HG03280 (cell line): ENCODE measurements around the gene KRTAP3-3.
"Not testable (repeated sequence)": the region's sequence is repeated elsewhere in the genome, so short reads cannot be mapped to it uniquely, and the experiment has no call there.

Experiments used
- ATAC-seq: cut with Tn5 transposase; IDR thresholded peaks from one replicate; pipeline ENCODE4 v1.9.1; 2021; ENCODE audit warnings: mild to moderate bottlenecking, moderate library complexity; ENCODE audit not compliant: unreplicated experiment

KRTAP3-3 gene

DNA sequence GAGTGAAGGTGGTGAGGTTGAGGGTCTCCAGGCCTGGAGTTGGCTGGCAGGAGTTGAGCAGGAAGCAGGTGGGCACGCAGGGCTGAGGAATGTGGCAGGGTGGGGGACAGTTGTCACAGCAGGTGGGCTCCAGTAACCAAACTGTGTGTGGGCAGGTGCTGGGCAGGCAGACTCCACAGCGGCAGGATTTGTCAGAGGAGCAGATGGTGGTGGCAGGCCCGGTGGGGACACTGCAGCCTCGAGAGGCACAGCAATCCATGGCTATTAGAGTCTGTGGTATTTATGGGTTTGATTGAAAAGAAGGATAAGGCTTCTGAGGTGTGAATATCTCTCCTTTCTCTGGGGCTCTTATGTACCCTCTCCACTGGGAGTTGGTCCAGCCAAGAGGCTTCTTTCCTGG is at the start of gene KRTAP3-3:
TSS of gene KRTAP3-3 (minus strand) at position 326 of the 400 bp plus-strand sequence. CDS start at position 259, 67 bp downstream.
- no peak for ATAC-seq

DNA sequence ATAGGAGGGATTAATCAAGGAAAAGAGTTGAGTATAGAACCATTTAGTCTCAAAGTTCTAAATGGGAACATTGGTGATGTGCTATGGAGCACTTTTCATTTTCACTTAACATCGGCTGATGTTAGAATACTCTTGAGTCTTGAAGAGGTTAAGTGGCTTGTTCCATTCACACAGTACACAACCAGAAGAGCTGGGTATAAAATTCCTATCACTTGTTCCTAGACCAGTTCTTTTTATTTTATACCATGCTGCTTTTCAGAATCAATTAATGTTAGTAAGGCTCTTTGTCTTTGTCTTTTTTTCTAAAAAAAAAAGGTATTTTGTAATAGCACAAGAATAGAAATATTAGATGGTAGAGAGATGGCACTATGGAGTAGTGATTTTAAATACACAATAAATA is 49.0 kb upstream of the KRTAP3-3 start:
- ATAC-seq: no peak

DNA sequence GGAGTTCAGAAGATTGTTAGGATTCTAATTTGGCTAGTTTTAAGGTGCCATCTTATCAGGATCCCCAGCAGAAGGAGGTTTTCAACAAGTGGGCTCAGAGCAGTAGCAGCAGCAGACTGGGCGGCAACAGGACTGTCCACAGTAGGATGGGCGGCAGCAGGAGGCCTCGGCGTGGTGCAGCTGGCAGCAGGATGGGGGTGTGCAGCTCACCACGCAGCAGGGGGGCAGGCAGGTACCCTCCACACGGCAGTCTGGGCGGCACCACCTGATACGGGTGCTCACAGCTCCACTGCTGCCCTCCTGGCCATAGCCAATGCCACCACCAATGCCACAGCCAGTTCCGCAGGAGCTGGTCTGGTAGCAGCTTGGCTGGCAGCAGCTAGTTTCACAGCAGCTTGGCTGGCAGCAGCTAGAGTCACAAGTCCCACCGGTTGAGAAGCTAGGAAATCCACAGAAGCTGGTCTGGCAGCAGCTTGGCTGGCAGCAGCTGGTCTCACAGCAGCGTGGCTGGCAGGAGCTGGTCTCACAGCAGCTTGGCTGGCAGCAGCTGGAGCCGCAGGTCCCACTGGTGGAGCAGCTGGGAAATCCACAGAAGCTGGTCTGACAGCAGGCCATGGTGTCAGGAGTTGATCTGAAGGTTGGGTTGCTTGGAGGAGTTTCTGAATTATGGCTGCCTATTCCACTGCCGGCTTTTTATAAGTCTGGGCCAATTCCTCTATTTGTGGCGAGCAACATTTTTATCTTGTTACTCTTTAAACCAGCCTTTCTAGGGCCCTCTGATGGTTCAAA is 47.0 kb upstream of the KRTAP3-3 start, which contains the start of gene KRTAP1-1:
TSS of gene KRTAP1-1 (minus strand) at position 668 of the 789 bp plus-strand sequence. CDS start at position 615, 53 bp downstream.
- ATAC-seq: not testable (repeated sequence)

DNA sequence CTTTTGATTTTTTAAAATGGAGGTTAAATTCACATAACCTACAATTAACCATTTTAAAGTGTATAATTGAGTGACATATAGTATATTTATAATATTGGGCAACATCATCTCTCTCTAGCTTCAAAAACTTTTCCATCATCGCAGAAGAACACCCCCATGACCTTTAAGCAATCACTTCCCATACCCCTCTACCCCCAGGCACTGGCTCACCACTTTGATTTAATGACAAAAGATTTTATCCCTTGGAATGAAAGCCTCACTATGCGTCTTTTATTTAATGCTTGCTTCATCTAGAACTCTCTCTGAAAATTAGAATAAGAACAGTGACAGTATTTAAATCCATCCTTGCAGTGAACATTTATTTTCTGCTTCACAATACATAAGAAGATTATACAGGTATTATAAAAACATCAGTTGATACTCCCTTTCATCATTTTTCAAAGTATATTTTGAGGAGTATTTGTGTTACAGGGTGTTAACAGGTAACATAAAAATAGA is 43.9 kb upstream of the KRTAP3-3 start:
- ATAC-seq: no peak

DNA sequence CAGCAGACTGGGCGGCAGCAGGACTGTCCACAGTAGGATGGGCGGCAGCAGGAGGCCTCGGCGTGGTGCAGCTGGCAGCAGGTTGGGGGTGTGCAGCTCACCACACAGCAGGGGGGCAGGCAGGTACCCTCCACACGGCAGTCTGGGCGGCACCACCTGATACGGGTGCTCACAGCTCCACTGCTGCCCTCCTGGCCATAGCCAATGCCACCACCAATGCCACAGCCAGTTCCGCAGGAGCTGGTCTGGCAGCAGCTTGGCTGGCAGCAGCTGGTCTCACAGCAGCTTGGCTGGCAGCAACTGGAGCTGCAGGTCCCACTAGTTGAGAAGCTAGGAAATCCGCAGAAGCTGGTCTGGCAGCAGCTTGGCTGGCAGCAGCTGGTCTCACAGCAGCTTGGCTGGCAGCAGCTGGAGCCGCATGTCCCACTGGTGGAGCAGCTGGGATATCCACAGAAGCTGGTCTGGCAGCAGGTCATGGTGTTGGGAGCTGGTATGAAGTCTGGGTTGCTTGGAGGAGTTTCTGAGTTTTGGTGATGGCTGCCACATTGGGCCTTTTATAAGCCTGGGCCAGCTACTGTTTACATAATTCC is 40.5 kb upstream of the KRTAP3-3 start, which contains the start of gene KRTAP1-3:
TSS of gene KRTAP1-3 (minus strand) at position 529 of the 590 bp plus-strand sequence. CDS start at position 476, 53 bp downstream.
- not testable (repeated sequence) for ATAC-seq

DNA sequence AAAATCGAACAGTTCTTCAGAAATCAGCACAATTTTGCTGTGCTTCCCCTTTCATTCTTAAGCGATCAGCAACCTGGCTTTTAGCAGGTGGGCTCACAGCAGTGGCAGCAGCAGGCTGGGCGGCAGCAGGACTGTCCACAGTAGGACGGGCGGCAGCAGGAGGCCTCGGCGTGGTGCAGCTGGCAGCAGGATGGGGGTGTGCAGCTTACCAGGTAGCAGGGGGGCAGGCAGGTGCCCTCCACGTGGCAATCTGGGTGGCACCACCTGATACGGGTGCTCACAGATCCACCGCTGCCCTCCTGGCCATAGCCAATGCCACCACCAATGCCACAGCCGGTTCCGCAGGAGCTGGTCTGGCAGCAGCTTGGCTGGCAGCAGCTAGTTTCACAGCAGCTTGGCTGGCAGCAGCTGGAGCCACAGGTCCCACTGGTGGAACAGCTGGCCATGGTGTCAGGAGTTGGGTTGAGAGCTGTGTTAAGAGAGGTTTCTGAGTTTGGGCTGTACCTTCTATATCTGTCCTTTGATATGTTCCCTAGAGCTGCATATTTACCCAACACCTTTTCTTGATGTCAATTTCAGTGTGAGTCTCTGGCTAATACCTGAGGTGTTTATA is 35.8 kb upstream of the KRTAP3-3 start, which contains the start of gene KRTAP1-4:
TSS of gene KRTAP1-4 (minus strand) at position 563 of the 613 bp plus-strand sequence. CDS start at position 446, 117 bp downstream.
- ATAC-seq: no peak

DNA sequence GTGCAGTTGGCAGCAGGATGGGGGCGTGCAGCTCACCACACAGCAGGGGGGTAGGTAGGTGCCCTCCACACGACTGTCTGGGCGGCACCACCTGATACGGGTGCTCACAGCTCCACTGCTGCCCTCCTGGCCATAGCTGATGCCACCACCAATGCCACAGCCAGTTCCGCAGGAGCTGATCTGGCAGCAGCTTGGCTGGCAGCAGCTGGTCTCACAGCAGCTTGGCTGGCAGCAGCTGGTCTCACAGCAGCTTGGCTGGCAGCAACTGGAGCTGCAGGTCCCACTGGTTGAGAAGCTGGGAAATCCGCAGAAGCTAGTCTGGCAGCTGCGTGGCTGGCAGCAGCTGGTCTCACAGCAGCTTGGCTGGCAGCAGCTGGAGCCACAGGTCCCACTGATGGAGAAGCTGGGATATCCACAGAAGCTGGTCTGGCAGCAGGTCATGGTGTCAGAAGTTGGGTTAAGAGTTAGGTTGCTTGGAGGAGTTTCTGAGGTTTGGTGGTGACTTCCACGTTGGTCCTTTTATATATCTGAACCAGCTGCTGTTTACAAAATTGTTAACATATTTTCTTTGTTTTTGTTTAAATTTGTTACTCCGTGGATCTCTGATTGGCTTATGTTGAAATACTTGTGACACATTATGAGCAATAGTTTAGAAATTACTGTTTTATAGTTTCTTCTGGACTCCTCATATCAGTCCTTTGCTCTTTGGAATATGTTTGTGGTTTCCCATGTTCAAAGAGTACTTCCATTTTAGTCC is 32.9 kb upstream of the KRTAP3-3 start, which contains the start of gene KRTAP1-5:
TSS of gene KRTAP1-5 (minus strand) at position 494 of the 757 bp plus-strand sequence. CDS start at position 441, 53 bp downstream.
- ATAC-seq: no peak

DNA sequence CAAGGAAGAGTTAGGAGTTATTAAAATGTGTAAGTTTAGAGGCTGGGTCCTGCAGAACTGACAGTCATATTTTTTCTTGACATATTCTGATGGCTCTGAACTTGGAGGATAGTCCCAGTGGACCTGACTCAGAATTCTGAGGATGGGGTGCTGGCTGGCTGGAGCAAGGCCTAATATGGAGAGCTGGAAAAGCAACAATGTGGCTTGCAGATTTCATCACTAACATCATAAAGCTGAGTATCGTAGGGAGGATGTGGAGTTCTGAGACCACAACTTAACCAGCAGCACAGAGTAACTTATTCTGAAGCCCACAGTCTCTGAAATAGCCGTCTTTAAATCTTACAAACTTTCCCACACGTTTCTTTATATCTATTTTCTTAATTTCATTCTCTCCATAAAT is 30.7 kb upstream of the KRTAP3-3 start:
- no peak for ATAC-seq

DNA sequence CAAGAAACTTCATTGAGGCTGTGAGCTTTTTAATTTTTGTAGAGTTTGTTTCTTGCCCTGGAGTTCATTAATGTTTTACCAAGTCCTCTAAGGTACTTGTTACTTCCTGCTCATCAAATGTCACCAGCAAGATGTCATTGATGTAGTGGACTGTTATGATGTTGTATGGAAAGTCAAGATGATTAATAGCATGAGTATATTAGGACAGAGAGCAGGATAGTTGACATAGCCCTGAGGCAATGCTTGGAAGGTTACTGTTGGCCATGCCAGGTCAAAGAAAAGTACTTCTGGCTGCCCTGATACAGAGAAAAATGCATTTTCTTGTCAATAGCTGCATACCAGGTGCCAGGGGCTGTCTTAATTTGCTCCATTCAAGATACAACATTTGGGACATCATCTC is 26.4 kb upstream of the KRTAP3-3 start:
- no peak for ATAC-seq

DNA sequence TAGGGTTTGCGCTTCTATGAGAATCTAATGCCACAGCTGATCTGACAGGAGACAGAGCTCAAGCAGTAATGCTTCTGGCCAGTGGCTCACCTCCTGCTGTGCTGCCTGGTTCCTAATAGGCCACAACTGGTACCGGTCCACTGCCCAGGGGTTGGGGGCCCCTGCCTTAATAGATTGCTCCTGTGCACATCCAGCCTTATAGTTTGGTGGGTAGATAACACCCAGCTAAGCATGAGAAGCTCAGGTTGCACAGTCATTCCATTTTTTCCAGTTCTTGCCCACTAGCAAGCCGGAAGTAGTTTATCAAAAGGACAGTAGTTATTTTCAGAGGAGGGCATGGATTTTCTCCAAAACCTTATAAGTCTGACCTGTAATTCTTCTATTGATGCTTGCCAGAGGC is 25.5 kb upstream of the KRTAP3-3 start:
- ATAC-seq: no peak

DNA sequence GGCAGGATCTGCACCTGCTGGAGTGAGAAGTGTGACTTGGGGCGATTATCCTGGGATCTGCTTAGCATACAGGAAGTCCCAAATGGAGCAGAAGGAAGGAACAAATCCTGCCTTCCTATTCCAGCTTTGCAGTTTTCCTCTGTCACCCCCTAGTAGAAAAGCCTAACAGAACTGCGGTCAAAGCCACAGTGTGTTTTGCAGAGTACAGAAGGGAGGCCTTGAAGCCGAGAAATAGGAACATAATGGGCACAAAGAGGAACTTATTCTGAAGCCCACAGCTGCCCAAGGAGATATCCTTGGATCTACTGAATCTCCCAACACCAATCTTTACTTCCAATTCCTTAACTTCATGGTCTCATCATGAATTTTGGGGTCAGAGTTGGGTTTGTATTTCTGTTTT is 24.6 kb upstream of the KRTAP3-3 start:
- no peak for ATAC-seq

DNA sequence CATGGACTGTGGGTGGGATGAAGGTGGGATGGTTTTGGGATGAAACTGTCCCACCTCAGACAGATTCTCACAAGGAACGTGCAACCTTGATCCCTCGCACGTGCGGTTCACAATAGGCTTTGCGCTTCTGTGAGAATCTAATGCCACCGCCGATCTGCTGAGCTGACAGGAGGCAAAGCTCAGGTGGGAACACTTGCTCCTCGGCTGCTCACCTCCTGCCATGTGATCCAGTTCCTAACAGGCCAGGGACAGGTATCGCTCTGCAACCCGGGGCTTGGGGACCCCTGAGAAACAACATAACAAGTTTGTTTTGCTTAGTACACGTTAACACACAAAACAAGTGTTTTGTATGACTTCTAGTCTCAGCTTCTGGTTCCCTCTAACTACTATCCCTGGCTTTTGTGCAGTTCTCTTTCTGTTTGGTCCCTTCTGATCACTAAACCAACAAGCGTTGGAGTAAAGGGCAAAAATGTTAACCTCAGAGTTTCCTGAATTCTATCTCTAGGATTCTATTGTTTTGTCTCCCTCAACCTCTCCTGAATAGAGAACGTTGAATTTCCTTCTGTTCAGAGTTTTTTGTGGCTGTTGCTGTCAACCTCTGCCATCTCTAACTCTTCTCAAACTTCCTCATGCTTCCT is 22.7 kb upstream of the KRTAP3-3 start:
- no peak for ATAC-seq

DNA sequence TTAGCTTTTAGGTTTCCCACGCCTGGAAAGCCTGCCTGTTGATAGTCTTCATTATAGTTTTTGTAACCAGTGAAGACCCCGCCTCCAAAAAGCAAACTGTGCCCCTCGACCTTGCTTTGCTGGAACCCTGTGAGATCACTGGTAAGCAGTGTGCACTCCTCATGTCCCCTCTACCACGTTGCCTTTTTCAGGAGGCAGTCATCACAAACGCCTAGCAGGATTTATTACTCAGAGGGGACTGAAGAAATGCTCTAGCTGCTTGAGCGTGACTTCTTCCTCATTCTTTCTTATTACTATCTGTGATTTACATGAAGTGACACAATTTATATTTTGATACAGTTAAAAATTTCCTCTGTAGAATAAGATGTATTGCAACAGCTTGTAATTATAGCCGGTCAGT is 21.5 kb upstream of the KRTAP3-3 start:
- no peak for ATAC-seq

DNA sequence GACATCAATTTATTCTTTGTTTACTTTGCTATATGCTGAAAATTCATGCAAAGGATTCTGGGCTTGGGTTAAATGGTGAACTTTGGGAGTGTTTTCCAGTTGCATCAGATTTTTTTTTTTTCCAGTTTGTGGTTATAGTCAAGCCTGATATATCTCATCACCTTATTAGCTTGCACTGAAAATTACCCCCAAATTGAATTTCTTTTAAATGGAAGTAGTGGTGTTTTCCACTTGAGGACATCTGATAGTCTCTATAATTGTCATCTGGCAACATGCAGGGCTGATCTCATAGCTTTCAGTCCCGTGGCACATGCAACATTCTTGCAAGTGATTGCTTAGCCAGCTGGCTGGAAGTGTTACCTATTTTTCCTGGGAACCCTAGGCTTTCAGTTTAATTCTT is 19.6 kb upstream of the KRTAP3-3 start:
- ATAC-seq: no peak

DNA sequence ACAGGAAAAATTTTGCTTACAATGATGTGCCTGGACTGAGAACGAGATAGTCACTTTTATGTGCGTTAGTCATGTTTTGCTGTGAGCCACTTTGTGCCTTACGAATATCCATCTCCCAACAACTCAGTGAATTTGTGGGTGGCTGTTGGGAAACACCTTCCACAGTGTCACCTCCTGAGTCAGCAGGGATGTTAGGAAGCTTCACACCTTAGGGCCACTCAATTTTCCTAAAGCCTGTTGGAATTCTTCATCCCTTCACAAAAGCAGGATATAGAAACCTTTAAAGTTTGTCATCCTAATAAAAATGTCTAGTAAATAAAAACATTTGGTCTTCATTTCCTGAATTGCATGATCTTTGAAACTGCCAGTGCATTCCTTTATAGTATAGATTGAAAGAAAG is 19.2 kb upstream of the KRTAP3-3 start:
- no peak for ATAC-seq

DNA sequence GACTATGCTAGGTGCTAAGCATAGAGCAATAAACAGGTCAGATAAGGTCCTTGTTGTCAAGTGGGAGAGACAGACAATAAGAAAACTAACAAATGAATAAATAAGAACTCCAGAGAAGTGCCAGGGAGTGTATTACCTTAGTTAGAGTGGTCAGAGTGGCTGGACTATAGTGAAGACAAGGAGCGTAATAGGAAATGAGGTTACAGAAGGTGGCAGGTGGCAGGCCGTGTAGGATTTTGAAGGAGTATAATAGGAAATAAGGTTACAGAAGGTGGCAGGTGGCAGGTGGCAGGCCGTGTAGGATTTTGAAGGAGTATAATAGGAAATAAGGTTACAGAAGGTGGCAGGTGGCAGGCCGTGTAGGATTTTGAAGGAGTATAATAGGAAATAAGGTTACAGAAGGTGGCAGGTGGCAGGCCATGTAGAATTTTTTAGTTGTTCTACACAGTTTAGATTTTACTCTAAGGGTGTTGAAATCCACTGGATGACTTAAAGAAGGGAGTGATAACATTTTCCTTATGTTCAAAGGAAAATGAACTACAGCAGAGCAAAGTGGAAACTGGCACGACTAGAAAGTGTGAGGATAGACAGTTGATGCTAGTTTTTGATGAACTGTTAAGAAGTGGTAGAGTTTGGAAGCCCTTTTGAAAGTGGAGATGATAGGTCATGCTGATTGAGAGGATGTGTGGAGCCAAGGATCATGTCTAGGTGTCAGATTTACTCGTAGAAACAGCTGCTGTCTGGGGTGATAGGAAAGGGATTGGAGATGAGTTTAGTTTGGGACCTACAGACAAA is 18.6 kb upstream of the KRTAP3-3 start:
- no peak for ATAC-seq

DNA sequence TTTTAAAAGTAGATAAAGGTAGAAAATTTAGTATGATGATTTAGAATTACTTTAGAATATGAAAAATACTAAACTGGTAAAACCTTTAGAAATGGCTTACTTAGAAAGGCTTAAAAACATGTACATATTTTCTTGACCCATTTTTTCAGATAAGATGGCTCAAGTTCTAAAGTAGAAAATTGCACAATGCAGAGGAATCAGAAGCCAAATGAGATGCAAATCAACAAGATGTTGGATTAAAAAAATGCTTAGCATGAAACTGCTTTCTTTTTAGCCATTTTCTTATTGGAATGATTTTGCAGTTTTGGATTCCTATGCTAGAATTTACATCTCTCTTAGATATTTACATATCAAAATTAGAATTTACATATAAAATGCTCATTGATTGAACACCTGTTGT is 16.5 kb upstream of the KRTAP3-3 start:
- ATAC-seq: no peak

DNA sequence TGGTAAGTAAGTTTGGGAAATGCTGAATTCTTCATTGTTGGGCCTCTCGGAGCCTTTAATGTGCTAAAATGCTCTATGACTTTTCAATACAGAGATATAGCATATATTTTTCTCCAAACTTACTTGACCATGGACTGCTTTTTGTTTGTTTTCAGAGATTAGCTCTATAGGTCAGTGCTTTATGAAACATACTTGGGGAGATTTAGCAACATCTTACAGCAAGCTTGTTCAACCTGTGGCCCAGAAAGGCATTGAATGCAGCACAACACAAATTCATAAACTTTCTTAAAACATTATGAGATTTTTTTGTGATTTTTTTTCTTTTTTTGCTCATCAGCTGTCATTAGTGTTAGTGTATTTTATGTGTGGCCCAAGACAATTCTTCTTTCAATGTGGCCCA is 16.0 kb upstream of the KRTAP3-3 start:
- ATAC-seq: no peak

DNA sequence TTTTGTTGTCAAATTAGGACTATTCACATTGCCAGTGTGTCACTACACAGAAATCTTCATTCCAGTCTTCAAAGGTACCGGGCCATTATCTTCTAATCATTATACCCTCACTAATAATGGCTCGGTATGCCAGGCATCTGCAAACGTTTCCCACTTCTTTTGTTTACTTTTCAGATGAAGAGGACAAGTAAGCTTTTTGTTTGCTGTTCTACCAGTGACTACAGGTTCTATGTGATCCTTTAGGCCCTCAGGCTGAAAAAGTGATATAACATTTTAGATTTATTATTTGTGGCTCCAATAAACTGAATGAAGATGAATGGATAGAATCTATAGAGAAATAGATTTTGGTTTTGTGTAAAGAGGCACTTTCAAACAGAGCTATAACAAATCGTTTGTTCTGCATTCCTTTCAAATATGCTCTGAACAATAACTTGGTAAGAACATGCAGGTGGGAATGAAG is 15.4 kb upstream of the KRTAP3-3 start:
- no peak for ATAC-seq
